IMR-90 (cell line): Measurements from ENCODE around the gene NPHP4.

Experiments used
- CEBPB ChIP-seq: IDR thresholded peaks from 2 replicates; pipeline ENCODE4 v1.6.1; 2012; ENCODE audit warnings: low read depth, low read length, improper control_type of control experiment
- CTCF ChIP-seq: conservative IDR thresholded peaks from 2 replicates; pipeline ENCODE4 v1.5.1; 2012; ENCODE audit warnings: mild to moderate bottlenecking, low read depth, low read length, improper control_type of control experiment
- MAFK ChIP-seq: IDR thresholded peaks from 2 replicates; pipeline ENCODE4 v1.6.1; 2012; ENCODE audit warnings: low read depth, low read length, improper control_type of control experiment
- POLR2A ChIP-seq: IDR thresholded peaks from 2 replicates; pipeline ENCODE4 v1.6.1; 2012; ENCODE audit warnings: mild to moderate bottlenecking, low read depth, low read length
- RAD21 ChIP-seq: IDR thresholded peaks from 2 replicates; pipeline ENCODE4 v1.6.1; 2012; ENCODE audit warnings: low read length, improper control_type of control experiment
- USF2 ChIP-seq: fragments of 150-350 bp; IDR thresholded peaks from 2 replicates; pipeline ENCODE4 v1.6.1; 2017; ENCODE audit warnings: mild to moderate bottlenecking, antibody characterized with exemption, low read length, low read depth

- TF ChIP-seq MAFK (no peak), RAD21 (no peak), CTCF (no peak), POLR2A (no peak), CEBPB (no peak), USF2 (no peak)
Measured at GRCh38 chr1:5858844-5859407, 133.3 kb downstream of the NPHP4 start.
